Hepatocyte (in vitro differentiated cells): ENCODE data around the gene KCNQ5. TPM values are rescaled to one million over a fixed set of nuclear protein-coding genes. Genes with fewer than 3 reads are reported as not detected.

Experiments used
- DNase-seq: peaks from one replicate; pipeline ENCODE4 v3.0.0-alpha.2; 2016; ENCODE audit warnings: low spot score
- H2AFZ ChIP-seq: fragments of 200-600 bp; sonication (generic); 2 replicates; pipeline ENCODE4 v1.6.0; 2016; ENCODE audit warnings: antibody characterized with exemption, mild to moderate bottlenecking
- H3K27ac ChIP-seq: fragments of 200-600 bp; sonication (generic); 2 replicates; pipeline ENCODE4 v1.5.1; 2016; ENCODE audit warnings: mild to moderate bottlenecking
- H3K27me3 ChIP-seq: fragments of 200-600 bp; sonication (generic); 2 replicates; pipeline ENCODE4 v1.6.1; 2016
- H3K36me3 ChIP-seq: fragments of 200-600 bp; sonication (generic); replicated peaks from 2 replicates; pipeline ENCODE4 v1.5.1; 2016; ENCODE audit warnings: low read depth; ENCODE audit not compliant: insufficient read depth
- H3K4me1 ChIP-seq: fragments of 200-600 bp; sonication (generic); 2 replicates; pipeline ENCODE4 v1.5.1; 2016; ENCODE audit warnings: mild to moderate bottlenecking, moderate library complexity; ENCODE audit not compliant: insufficient read depth
- H3K4me2 ChIP-seq: fragments of 200-600 bp; sonication (generic); 2 replicates; pipeline ENCODE4 v1.6.0; 2016
- H3K4me3 ChIP-seq: fragments of 200-600 bp; sonication (generic); 2 replicates; pipeline ENCODE4 v1.5.1; 2016; ENCODE audit warnings: mild to moderate bottlenecking
- H3K79me2 ChIP-seq: fragments of 200-600 bp; sonication (generic); 2 replicates; pipeline ENCODE4 v1.6.0; 2017; ENCODE audit warnings: mild to moderate bottlenecking
- H3K9me2 ChIP-seq: fragments of 200-600 bp; sonication (generic); replicated peaks from 2 replicates; pipeline ENCODE4 v1.6.0; 2017; ENCODE audit warnings: mild to moderate bottlenecking; ENCODE audit not compliant: insufficient read depth
- H3K9me3 ChIP-seq: fragments of 200-600 bp; sonication (generic); 2 replicates; pipeline ENCODE4 v1.5.1; 2016; ENCODE audit warnings: low read depth, mild to moderate bottlenecking
- H4K20me1 ChIP-seq: fragments of 200-600 bp; sonication (generic); 2 replicates; pipeline ENCODE4 v1.6.0; 2016; ENCODE audit warnings: mild to moderate bottlenecking; ENCODE audit not compliant: insufficient read depth, poor library complexity, severe bottlenecking
- CTCF ChIP-seq: fragments of 200-600 bp; sonication (generic); IDR thresholded peaks from 2 replicates; pipeline ENCODE4 v1.5.1; 2016; ENCODE audit warnings: antibody characterized with exemption, mild to moderate bottlenecking; ENCODE audit not compliant: poor library complexity
- EZH2 ChIP-seq: fragments of 200-600 bp; sonication (generic); IDR thresholded peaks from 2 replicates; pipeline ENCODE4 v1.6.1; 2016; ENCODE audit warnings: antibody characterized with exemption, mild to moderate bottlenecking, borderline replicate concordance
- EZH2phosphoT487 ChIP-seq: fragments of 200-600 bp; sonication (generic); IDR thresholded peaks from one replicate; pipeline ENCODE4 v1.6.1; 2018; ENCODE audit warnings: antibody characterized with exemption, mild to moderate bottlenecking, low read depth, moderate library complexity; ENCODE audit not compliant: unreplicated experiment, severe bottlenecking
- WGBS: methylation state at CpG from one replicate; pipeline ENCODE4 v1.1.6; 2016; ENCODE audit warnings: low lambda C conversion rate; ENCODE audit errors: missing lambda C conversion rate; 5-methylcytosine and 5-hydroxymethylcytosine counted together
- polyA plus RNA-seq: library from polyadenylated mRNA; unstranded; fragments of >200 nt; fragmentation: Nextera tagmentation; extraction: Ambion mirVana; gene quantifications from 2 replicates; pipeline ENCODE4 v1.2.1, GENCODE V29; 2016
- total RNA-seq: library from RNA; depleted of rRNA; stranded (reverse); fragments of >200 nt; gene quantifications from 2 replicates; pipeline ENCODE4 v1.2.3, GENCODE V29; 2014

KCNQ5 gene
- total and polyA plus RNA-seq, 2 experiments from 2014 or later: 1.6 to 2.0 TPM

DNA sequence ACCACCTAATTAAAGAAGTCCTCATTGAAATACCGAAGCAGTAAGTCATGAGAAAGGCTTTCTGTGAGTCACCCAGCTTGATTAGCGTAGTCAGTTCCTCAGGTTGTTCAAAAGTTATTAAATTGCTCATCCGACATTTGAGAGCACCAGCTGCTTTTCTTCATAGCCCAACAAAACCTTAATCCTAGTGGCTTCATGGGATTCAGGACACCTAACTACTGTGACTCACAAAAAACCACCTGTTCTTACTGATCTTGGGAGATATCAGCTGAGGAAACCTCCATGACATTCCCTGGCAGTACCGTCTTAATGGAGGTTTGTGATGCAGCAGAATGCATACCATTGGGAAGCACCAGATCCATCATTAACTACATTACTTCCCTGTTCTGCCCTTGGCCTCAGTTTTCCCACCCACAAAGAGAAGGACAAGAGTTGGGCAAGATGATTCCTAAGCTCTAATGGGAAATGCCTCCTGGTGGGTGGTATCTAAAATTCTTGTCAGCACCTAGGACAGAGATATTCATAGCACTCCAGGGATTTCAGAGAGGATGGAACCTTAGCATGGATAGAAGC lies 499.6 kb downstream of the KCNQ5 start:
- no peak overlapping the region for H3K4me3 ChIP-seq
- 91% methylated on average over 4 of the region's 4 CpGs for WGBS
- no peak overlapping the region for H3K4me2 ChIP-seq
- H3K27me3 ChIP-seq: no peaks in the 10 kb centered on the region
- H2AFZ ChIP-seq: no peak overlapping the region
- no peaks in the 10 kb centered on the region for H3K9me3 ChIP-seq
- H3K79me2 ChIP-seq: no peaks in the 10 kb centered on the region
- no peak overlapping the region for H3K27ac ChIP-seq
- no peaks in the 10 kb centered on the region for H4K20me1 ChIP-seq
- TF ChIP-seq EZH2 (no peak), EZH2phosphoT487 (no peak), CTCF (no peak)
- no peaks in the 10 kb centered on the region for H3K36me3 ChIP-seq
- no peaks in the 10 kb centered on the region for H3K9me2 ChIP-seq
- peak; percentile 22 for DNase-seq
- no peaks in the 10 kb centered on the region for H3K4me1 ChIP-seq

- no peak overlapping the region for H3K4me3 ChIP-seq
- no peak for DNase-seq
- no peak overlapping the region for H3K4me2 ChIP-seq
- H3K27ac ChIP-seq: no peak overlapping the region
- no peak for TF ChIP-seq EZH2phosphoT487
- no peak for TF ChIP-seq CTCF
- TF ChIP-seq EZH2: no peak
- no peaks in the 10 kb centered on the region for H4K20me1 ChIP-seq
- H3K79me2 ChIP-seq: no peaks in the 10 kb centered on the region
- H3K36me3 ChIP-seq: no peaks in the 10 kb centered on the region
- WGBS: 74% methylated on average over 2 of the region's 2 CpGs
- no peaks in the 10 kb centered on the region for H3K27me3 ChIP-seq
- no peaks in the 10 kb centered on the region for H3K4me1 ChIP-seq
- H3K9me2 ChIP-seq: no peaks in the 10 kb centered on the region
- H3K9me3 ChIP-seq: no peaks in the 10 kb centered on the region
- H2AFZ ChIP-seq: no peak overlapping the region
Measured at GRCh38 chr6:73123632-73124329, 501.9 kb downstream of the KCNQ5 start.

DNA sequence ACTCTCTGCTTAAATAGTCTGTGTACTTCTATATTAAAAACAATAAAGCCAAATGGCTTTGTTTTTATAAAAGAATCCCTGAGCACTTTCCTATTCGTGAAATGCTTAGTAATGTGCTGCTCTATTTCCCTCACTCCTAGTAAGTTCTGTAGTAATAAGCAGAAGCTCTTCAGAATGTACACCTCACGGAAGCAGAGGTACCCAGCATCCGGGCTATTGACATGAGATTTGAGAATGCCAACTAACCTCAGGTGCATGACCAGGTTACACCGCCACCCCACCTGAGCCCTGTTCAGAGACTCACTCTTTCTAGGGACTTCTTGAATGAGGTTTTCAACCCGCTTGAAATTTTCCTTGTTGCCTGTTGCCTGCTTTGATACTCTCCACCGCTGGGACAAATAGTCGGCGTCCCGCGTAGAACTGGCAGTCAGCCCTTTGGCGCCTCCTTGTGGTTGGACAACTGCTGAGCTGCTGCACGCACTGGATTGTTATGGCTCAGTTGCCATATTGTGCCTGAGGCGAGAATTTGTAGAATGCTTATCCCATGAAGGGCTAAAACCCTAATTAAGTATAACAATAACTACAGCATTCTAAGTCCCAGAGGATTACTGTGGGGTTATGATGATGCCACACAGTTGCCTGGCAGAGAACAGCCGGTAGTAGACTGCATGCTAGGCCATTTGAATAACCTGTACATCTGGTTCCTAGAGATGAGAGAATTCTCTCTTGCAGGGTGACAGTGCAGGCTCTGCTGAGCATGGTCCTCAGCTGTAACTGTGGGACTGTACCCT lies 508.0 kb downstream of the KCNQ5 start:
- Histone ChIP-seq H2AFZ (no peak overlapping the region), H3K36me3 (no peaks in the 10 kb centered on the region), H3K4me2 (peak overlapping the region; percentile 56), H3K4me1 (peaks cover 3% of the 10 kb centered on the region), H3K9me2 (no peaks in the 10 kb centered on the region), H3K27me3 (peaks cover 4% of the 10 kb centered on the region), H3K27ac (no peak overlapping the region), H3K79me2 (no peaks in the 10 kb centered on the region), H4K20me1 (no peaks in the 10 kb centered on the region), H3K4me3 (no peak overlapping the region), H3K9me3 (no peaks in the 10 kb centered on the region)
- peak; percentile 91 for DNase-seq
- WGBS: 23% methylated on average over 14 of the region's 14 CpGs
- no peak for TF ChIP-seq EZH2
- TF ChIP-seq CTCF: peak; percentile 99
